HUES6 (cell line): ENCODE data around the gene PPM1E.

ENCODE experiments used
- H3K27ac ChIP-seq: 2 replicates; pipeline ENCODE4 v1.7.0; 2013; ENCODE audit warnings: low read depth, mild to moderate bottlenecking, low read length, inconsistent platforms
- H3K27me3 ChIP-seq: 2 replicates; pipeline ENCODE4 v1.6.1; 2013; ENCODE audit warnings: low read length; ENCODE audit not compliant: control insufficient read depth, insufficient read depth
- H3K36me3 ChIP-seq: 2 replicates; pipeline ENCODE4 v1.6.1; 2013; ENCODE audit warnings: low read length; ENCODE audit not compliant: control insufficient read depth, insufficient read depth
- H3K4me1 ChIP-seq: 2 replicates; pipeline ENCODE4 v1.6.1; 2013; ENCODE audit warnings: low read length; ENCODE audit not compliant: control insufficient read depth, insufficient read depth
- H3K4me3 ChIP-seq: 2 replicates; pipeline ENCODE4 v1.5.1; 2013; ENCODE audit warnings: low read depth, low read length
- H3K9ac ChIP-seq: one replicate; pipeline ENCODE4 v1.6.1; 2013; ENCODE audit warnings: mild to moderate bottlenecking, low read length
- H3K9me3 ChIP-seq: 2 replicates; pipeline ENCODE4 v1.6.1; 2013; ENCODE audit warnings: low read depth, low read length; ENCODE audit not compliant: control insufficient read depth, insufficient read depth

The PPM1E gene

DNA sequence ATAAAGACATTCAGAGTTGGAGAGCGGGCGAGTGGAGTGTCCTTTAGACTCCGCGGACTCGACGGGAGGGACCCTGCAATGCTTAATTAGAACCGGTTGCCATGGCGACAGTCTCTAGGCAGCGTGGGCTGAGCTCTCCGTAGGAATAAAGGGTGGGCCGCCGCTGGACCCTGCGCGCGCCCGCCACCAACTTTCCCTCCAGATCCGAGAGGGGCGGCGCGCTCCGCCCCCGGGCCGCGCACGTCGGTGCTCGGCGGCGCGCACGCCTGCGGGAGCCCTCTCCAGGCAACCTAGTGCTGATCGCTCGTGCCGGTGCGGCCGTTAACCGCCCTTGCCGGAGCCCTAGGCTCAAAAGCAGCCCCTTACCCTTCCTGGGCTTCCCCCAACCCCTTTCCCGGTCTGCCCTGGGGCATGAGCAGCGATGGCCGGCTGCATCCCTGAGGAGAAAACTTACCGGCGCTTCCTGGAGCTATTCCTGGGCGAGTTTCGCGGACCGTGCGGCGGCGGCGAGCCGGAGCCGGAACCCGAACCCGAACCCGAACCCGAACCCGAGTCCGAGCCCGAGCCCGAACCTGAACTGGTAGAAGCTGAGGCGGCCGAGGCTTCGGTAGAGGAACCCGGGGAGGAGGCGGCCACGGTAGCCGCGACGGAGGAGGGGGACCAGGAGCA, at the start of gene PPM1E:
Gene PPM1E, plus strand, starts transcription at position 278 of the 669 bp plus-strand sequence.
- H3K4me3 ChIP-seq, result peak within 1 kb of the TSS; percentile 76
- peak within 1 kb of the TSS; percentile 41 for H3K9ac ChIP-seq
- H3K9me3 ChIP-seq, result no peaks in the 10 kb centered on the region
- no peak within 1 kb of the TSS for H3K27ac ChIP-seq
- peaks cover 32% of the 10 kb centered on the region for H3K27me3 ChIP-seq
- no peaks in the 10 kb centered on the region for H3K36me3 ChIP-seq
- peaks cover 5% of the 10 kb centered on the region; the same call in 1 of the 2 replicates for H3K4me1 ChIP-seq

DNA sequence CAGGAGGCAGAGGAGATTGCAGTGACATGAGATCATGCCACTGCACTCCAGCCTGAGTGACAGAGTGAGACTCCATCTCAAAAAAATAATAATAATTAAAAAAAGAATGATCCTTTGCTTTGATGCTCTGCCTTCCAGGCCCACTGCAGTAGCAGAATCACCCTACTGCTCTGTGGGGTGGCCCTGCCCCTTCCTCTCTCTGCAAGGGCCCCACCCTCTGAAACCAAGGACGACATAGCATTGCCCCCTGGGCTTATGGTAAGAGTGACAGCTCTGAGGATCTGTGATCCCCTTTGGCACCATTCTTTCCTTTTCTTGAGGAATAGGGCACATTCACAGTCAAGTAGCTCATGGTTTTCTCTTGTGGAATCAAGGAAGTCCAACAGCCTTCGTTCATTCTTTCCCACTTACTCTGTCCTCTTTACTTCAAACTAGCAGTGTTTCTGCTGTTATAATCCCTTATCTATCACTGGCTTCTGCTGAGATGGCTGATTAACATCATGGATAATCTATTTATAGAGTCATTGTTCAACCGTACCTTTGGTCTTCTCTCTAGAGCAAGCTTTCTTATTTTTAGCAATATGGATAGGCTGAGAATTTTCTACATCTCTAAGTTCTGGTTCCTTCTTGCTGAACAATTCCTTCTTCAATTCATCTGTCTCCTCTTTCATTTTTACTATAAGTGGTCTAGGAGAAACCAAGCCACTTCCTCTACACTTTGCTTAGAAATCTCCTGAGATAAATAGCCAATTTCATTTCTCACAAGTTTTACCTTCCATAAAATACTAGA, 49.1 kb upstream of the PPM1E start:
- Histone ChIP-seq H3K9me3 (no peaks in the 10 kb centered on the region), H3K4me1 (no peaks in the 10 kb centered on the region)

GRCh38 chr17:58710948-58711552, 44.6 kb upstream of the PPM1E start:
- Histone ChIP-seq H3K36me3 (peaks cover 12% of the 10 kb centered on the region; the same call in 1 of the 2 replicates), H3K27me3 (no peaks in the 10 kb centered on the region), H3K9ac (no peak overlapping the region), H3K4me3 (no peak overlapping the region), H3K27ac (no peak overlapping the region), H3K4me1 (no peaks in the 10 kb centered on the region), H3K9me3 (no peaks in the 10 kb centered on the region)

More for the DNA sequence above, 49.1 kb upstream of the PPM1E start:
- Histone ChIP-seq H3K27ac (no peak overlapping the region), H3K27me3 (no peaks in the 10 kb centered on the region), H3K9ac (no peak overlapping the region), H3K4me3 (no peak overlapping the region), H3K36me3 (peaks cover 19% of the 10 kb centered on the region; the same call in 1 of the 2 replicates)

DNA sequence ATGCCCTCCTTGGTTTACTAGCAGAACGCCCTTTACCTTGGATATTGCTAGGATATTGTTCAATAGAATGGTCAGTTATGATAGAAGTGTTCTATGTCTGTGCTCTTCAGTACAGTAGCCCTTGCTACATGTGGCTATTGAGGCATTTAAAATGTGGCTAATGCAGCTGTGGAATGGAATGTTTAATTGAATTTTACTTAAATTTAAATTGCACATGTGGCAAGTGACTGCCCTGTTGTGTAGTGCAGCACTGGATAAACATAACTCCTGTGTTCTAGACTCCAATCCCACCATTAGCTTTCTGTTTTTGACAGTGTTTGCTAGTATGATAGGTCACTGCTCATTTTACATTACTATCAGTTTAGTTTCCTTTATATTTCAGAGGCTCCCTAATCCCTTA, 33.4 kb upstream of the PPM1E start:
- Histone ChIP-seq H3K9me3 (no peaks in the 10 kb centered on the region), H3K27me3 (no peaks in the 10 kb centered on the region), H3K4me3 (no peak overlapping the region), H3K36me3 (peaks cover 7% of the 10 kb centered on the region), H3K27ac (no peak overlapping the region), H3K4me1 (no peaks in the 10 kb centered on the region), H3K9ac (no peak overlapping the region)

DNA sequence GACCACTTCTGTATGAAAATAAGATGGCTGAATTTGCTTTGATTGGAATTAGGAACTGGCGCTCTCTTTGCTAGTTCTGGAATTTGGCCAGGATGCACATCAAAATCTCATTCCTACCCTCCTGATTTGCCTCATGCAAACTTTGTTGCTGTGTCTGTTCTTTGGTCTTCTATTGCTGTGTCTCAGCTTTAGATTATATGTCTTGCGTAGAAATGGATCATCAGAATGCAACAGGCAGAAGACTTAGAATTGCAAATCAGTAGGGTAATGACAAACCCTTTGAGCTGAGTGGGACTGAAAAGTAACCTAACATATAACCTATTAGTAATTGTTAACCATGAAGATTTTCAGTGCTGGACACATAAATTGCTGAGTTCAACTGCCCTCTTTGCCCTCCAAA, 33.0 kb upstream of the PPM1E start:
- Histone ChIP-seq H3K27me3 (no peaks in the 10 kb centered on the region), H3K4me3 (no peak overlapping the region), H3K27ac (no peak overlapping the region), H3K9ac (no peak overlapping the region), H3K4me1 (no peaks in the 10 kb centered on the region), H3K9me3 (no peaks in the 10 kb centered on the region), H3K36me3 (peaks cover 7% of the 10 kb centered on the region)

DNA sequence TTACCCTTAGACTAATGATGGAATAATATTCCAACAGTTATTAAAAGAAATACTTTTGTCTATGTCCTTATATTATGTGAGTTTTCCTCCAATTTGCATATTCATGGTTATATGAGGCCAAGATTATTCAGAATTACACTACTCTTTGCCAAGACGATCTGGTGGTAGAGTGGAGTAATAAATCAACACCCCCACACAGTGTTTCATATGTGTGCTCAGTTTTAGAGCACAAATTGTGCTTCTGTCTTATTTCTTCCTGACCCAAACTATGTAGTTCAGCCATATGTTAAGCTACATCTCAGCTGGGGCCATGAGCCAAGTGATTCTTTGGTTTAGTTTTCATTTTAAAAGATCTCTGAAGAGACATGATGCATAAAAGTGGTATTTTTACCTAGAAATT, 26.9 kb upstream of the PPM1E start:
- Histone ChIP-seq H3K9ac (no peak overlapping the region), H3K9me3 (no peaks in the 10 kb centered on the region), H3K4me1 (no peaks in the 10 kb centered on the region), H3K27ac (no peak overlapping the region), H3K36me3 (no peaks in the 10 kb centered on the region), H3K4me3 (no peak overlapping the region), H3K27me3 (no peaks in the 10 kb centered on the region)

DNA sequence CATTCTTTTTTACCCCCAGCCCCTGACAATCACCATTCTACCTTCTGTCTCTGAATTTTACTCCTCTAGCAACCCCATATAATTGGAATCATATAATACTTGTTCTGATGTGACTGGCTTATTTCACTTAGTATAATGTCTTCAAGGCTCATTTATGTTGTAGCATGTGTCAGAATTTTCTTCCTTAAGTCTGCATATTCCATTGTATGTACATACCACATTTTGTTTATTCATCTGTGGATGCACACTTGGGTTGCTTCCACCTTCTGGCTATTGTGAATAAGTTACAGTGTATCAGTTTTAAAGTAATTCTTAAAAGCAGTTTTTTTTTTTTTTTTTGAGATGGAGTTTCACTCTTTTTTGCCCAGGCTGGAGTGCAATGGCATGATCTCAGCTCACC, 24.7 kb upstream of the PPM1E start:
- no peaks in the 10 kb centered on the region for H3K4me1 ChIP-seq
- no peak overlapping the region for H3K27ac ChIP-seq
- H3K27me3 ChIP-seq, result no peaks in the 10 kb centered on the region
- no peaks in the 10 kb centered on the region for H3K9me3 ChIP-seq
- H3K36me3 ChIP-seq, result no peaks in the 10 kb centered on the region
- H3K4me3 ChIP-seq, result no peak overlapping the region
- H3K9ac ChIP-seq, result no peak overlapping the region

- Histone ChIP-seq H3K4me1 (no peaks in the 10 kb centered on the region), H3K4me3 (no peak overlapping the region), H3K27me3 (no peaks in the 10 kb centered on the region), H3K27ac (no peak overlapping the region), H3K9me3 (no peaks in the 10 kb centered on the region), H3K36me3 (no peaks in the 10 kb centered on the region), H3K9ac (no peak overlapping the region)
Measured at GRCh38 chr17:58734040-58734439, 21.6 kb upstream of the PPM1E start.

- no peak overlapping the region for H3K4me3 ChIP-seq
- no peaks in the 10 kb centered on the region for H3K27me3 ChIP-seq
- no peaks in the 10 kb centered on the region for H3K36me3 ChIP-seq
- no peak overlapping the region for H3K9ac ChIP-seq
- H3K4me1 ChIP-seq, result no peaks in the 10 kb centered on the region
- H3K27ac ChIP-seq, result no peak overlapping the region
- no peaks in the 10 kb centered on the region for H3K9me3 ChIP-seq
Measured at GRCh38 chr17:58734811-58735210, 20.8 kb upstream of the PPM1E start.

- H3K9ac ChIP-seq, result no peak overlapping the region
- H3K4me1 ChIP-seq, result no peaks in the 10 kb centered on the region
- no peaks in the 10 kb centered on the region for H3K36me3 ChIP-seq
- H3K9me3 ChIP-seq, result no peaks in the 10 kb centered on the region
- H3K27ac ChIP-seq, result no peak overlapping the region
- no peak overlapping the region for H3K4me3 ChIP-seq
- H3K27me3 ChIP-seq, result no peaks in the 10 kb centered on the region
Measured at GRCh38 chr17:58741121-58741625, 14.5 kb upstream of the PPM1E start.

DNA sequence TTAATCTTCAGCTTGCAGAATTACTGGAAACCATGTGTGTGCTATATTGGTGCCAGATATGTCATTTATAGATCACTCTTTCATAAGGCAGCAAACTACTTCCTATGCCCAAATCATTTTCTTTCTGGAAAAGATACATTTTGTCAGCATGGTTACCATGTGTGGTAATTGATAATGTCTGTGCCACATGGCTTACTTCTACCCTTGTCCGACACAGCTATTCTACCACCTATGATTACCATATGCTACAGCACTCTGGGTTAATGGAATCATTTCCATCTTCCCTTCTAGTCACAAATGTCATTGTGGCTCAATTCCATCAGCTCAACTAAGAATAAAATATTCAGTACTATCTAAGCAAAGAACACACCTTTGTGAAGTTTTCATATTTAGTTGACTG, 8.0 kb upstream of the PPM1E start:
- H3K27ac ChIP-seq, result no peak overlapping the region
- no peaks in the 10 kb centered on the region for H3K27me3 ChIP-seq
- H3K4me3 ChIP-seq, result no peak overlapping the region
- no peaks in the 10 kb centered on the region for H3K9me3 ChIP-seq
- H3K36me3 ChIP-seq, result no peaks in the 10 kb centered on the region
- no peaks in the 10 kb centered on the region for H3K4me1 ChIP-seq
- H3K9ac ChIP-seq, result no peak overlapping the region
